LNCaP clone FGC (cell line): ENCODE results near the gene SAA1.
"Not testable (repeated sequence)": the region's sequence is repeated elsewhere in the genome, so short reads cannot be mapped to it uniquely, and the experiment has no call there.

ENCODE experiments used
- DNase-seq: peaks from one replicate; pipeline ENCODE4 v3.0.0-alpha.2; 2011; ENCODE audit warnings: low read depth
- H3K4me3 ChIP-seq: 2 replicates; pipeline ENCODE4 v1.5.1; 2011; ENCODE audit warnings: mild to moderate bottlenecking, low read depth, low read length, control low read depth
- TF ChIP-seq, protein P1 (sequence below): IDR thresholded peaks from 2 replicates; pipeline ENCODE4 v1.5.1; 2012; ENCODE audit warnings: mild to moderate bottlenecking; ENCODE audit not compliant: control insufficient read depth, insufficient read depth; ENCODE audit errors: extremely low read depth

The SAA1 gene

DNA sequence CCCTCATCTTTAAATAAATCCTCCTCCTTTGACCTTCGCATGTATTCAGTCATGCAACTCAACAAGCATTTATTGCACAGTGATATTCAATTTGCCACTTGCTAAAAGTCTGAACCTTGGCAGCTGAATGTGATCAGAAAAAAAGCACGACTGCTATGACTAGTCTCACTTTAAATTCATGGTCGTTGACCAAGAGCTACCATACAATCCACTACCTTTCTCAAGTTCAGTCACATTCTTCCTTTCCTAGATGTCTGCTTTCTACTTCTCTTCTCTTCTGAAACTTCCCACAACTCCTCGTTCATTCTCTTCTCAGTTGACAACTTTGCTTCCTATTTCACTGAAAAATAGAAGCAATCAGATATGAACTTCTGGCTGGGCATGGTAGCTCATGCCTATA, 2.0 kb upstream of the SAA1 start:
- H3K4me3 ChIP-seq: no peak overlapping the region
- TF ChIP-seq, protein P1, sequence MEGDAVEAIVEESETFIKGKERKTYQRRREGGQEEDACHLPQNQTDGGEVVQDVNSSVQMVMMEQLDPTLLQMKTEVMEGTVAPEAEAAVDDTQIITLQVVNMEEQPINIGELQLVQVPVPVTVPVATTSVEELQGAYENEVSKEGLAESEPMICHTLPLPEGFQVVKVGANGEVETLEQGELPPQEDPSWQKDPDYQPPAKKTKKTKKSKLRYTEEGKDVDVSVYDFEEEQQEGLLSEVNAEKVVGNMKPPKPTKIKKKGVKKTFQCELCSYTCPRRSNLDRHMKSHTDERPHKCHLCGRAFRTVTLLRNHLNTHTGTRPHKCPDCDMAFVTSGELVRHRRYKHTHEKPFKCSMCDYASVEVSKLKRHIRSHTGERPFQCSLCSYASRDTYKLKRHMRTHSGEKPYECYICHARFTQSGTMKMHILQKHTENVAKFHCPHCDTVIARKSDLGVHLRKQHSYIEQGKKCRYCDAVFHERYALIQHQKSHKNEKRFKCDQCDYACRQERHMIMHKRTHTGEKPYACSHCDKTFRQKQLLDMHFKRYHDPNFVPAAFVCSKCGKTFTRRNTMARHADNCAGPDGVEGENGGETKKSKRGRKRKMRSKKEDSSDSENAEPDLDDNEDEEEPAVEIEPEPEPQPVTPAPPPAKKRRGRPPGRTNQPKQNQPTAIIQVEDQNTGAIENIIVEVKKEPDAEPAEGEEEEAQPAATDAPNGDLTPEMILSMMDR: no peak
- DNase-seq: no peak

DNA sequence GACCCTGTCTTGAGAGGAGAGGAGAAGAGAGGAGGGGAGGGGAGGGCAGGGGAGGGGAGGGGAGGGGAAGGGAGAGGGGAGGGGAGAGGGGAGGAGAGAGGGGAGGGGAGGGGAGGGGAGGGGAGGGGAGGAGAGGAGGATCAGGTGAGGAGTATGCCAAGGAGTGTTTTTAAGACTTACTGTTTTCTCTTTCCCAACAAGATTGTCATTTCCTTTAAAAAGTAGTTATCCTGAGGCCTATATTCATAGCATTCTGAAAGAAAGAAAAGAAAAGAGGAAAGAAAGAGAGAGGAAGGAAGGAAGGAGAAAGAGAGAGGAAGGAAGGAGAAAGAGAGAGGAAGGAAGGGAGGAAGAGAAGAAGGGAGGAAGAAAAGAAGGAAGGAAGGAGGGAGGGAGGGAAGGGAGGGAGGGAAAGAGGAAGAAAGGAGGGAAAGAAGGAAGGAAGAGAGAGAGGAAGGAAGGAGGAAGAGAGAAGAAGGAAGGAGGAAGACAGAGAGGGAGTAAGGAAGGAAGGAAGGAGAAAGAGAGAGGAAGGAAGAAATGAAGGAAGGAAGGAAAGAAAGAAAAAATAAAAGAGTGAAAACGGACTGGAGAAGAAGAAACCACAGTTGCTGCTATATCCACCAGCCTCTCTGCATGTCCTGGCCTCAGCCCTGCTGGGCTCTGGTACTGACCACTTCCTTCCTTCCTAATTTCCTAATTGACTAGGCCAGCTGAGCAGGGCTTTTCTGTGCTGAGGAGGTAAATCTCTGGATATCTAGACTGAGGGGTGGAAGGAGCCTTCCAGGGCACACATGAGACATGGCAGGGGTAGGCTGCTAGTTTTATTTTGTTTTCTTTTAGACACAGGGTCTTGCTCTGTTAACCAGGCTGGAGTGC, 1.1 kb upstream of the SAA1 start:
- no peak overlapping the region for H3K4me3 ChIP-seq
- TF ChIP-seq, protein P1: no peak
- no peak for DNase-seq

DNA sequence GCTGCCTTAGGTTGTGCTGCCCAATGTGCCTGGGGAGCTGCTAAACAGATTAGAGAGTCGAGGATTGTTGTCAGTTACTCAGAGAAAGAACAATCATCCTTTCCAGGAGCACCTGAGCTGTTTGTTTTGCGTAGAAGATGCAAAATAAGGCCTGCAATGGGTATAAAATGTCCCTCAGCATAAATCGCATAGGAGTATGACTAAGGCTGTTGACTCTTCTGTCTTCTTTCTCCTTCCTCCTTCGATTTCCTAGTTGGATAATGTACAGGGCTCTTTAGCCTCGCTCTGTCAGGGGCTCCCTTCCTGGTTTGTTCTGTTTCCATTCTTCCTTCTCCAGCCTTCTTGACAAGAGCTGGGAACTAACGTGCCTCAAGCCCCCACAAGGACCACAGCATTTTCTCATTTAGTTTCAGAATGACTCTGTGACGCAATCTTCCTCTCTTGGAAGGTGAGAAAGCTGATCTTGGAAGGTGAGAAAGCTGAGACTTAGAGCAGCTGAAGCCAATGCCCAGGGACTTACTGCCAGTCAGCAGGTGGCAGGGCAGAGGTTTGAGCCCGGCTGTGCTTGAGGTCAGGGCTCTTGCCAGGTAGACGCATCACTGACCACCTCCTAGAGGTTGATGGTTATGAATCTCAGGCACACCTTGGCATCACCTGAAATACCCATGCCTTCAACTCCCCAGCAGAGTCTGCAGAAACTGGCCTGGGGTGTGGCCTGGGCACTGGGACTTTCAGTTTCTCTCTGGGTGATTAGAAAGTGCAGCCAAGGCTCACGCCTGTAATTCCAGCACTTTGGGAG, 1.5 kb downstream of the SAA1 start:
- H3K4me3 ChIP-seq, DNase-seq: not testable (repeated sequence)

DNA sequence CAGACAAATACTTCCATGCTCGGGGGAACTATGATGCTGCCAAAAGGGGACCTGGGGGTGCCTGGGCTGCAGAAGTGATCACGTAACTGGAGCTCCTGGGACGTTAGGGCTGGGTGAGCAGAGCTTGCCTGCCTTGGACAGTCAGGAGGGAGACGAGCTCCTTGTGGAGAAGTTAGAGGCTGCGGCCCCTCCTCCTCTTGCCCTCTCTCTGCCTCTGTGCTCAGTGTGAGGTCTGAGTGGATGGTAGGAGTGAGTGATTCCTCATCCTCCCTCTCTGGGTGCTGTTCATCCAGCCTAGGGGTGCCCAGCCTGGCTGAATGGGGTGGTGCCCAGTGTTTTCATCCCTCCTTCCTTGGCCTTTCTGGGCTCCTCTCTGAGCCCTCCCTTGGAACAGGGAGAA, 3.2 kb downstream of the SAA1 start:
- DNase-seq, H3K4me3 ChIP-seq: not testable (repeated sequence)

DNA sequence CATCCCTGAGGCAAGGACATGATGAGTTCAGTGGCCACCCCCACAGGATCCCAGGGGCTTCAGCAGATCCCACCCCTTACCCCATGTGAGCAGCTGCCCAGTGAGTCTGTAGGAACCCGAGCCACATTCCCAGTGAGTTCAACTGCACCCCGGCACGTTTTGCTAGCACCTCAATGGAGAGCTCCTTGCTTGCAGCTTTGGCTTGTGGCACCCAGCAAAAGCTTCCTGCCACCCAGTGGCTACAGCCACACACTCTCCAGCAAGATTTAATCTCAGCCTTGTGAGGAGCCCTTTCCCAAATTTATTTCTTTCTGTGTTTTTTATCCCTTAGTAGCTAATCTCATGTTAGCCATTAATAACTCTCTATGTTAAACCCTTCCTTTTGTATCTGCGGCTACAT, 4.0 kb downstream of the SAA1 start:
- no peak for DNase-seq
- TF ChIP-seq, protein P1: peak; percentile 28
- no peak overlapping the region for H3K4me3 ChIP-seq

DNA sequence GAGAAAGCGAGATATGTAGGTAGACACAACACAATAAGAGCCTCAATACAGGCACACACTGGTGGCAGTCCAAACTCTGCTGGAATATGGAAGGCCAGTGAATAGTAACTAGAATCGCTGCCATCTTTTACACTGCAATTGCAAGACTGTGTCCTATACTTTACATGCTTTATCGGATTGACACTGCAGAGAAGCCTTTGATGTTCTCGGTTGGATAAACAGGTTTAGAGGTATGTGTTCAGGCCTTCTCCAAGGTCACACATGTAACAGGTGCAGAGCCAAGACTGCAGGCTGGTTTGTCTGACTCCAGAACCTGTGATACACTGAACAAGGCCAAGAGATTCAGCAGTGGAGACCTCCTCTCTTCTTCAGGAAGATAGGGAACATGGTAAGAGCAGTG, 5.1 kb downstream of the SAA1 start:
- TF ChIP-seq, protein P1: no peak
- H3K4me3 ChIP-seq: no peak overlapping the region
- no peak for DNase-seq

DNA sequence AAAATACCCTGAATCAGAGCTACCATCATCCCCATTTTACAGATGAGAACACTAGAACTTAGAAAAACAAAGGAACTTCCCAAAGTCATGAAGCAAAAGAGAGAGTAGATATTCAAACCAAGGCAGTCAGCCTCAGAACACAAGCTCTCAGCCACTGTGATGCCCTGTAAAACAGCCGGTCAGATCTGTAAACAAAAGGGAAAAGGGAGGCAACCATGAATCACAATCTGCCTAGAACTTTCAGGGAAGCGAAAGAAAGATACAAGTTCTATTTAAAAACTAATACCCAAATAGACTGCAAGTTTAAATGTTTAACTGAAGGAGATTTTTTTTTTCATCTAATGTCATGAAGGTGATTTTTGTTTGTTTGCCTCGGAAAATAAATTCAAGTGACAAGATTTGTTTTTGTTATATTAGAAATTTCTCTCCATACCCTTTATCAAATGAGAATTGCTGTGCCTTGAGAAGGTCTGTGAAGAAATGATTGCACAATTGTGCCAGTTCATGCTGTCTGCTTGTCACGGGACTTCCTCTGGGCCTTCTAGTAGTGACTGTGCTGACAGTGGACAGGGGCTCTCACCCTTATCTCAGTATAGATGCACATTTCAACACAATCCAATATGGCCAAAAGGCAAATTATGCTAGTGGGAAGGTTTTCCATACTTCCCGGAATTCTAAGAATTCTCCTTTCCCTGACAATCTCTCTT, 11.7 kb downstream of the SAA1 start:
- DNase-seq: no peak
- no peak overlapping the region for H3K4me3 ChIP-seq
- TF ChIP-seq, protein P1: no peak
